ENCODE measurements around the gene TBC1D32.

DNA sequence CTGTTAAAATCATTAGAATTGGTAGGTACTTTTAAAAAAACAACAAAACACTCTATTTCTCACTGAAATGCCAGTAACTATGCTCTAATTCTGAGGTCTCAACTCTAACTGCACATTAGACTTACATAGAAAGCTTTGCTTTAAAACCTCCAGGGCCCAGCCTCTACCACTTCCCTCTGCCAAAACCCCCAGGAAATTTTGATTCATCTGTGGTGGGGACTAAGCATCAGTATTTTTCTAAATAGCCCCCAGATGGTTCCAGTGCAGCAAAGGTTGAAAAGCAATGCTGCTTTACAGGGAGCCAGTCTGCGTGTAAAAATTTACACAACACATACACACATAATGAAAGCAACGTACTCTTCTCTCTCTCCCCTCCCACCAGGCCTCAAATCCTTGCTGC lies 3.8 kb downstream of the TBC1D32 start:
- TF ChIP-seq, protein P1, sequence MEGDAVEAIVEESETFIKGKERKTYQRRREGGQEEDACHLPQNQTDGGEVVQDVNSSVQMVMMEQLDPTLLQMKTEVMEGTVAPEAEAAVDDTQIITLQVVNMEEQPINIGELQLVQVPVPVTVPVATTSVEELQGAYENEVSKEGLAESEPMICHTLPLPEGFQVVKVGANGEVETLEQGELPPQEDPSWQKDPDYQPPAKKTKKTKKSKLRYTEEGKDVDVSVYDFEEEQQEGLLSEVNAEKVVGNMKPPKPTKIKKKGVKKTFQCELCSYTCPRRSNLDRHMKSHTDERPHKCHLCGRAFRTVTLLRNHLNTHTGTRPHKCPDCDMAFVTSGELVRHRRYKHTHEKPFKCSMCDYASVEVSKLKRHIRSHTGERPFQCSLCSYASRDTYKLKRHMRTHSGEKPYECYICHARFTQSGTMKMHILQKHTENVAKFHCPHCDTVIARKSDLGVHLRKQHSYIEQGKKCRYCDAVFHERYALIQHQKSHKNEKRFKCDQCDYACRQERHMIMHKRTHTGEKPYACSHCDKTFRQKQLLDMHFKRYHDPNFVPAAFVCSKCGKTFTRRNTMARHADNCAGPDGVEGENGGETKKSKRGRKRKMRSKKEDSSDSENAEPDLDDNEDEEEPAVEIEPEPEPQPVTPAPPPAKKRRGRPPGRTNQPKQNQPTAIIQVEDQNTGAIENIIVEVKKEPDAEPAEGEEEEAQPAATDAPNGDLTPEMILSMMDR (IDR thresholded peaks at IDR 0.05; ENCODE audit: insufficient read depth, low read depth, low read length) = no peak
- no peak for TF ChIP-seq EZH2 (IDR thresholded peaks at IDR 0.05; ENCODE audit: insufficient read depth, low read length)

Data from astrocyte (in vitro differentiated cells and primary cell).